GM12891 (cell line): Measurements from ENCODE around the gene ADAMTSL1.

ENCODE experiments used
- PAX5 ChIP-seq: IDR thresholded peaks from 2 replicates; pipeline ENCODE4 v1.6.1; 2011; ENCODE audit warnings: low read length, moderate library complexity, mild to moderate bottlenecking; ENCODE audit not compliant: insufficient read depth, severe bottlenecking
- POLR2A ChIP-seq: IDR thresholded peaks from 2 replicates; pipeline ENCODE4 v1.6.1; 2011; ENCODE audit warnings: low read depth, low read length, control low read depth
- POLR2AphosphoS5 ChIP-seq: IDR thresholded peaks from 2 replicates; pipeline ENCODE4 v1.6.1; 2011; ENCODE audit warnings: low read depth, low read length, control low read depth
- POU2F2 ChIP-seq: IDR thresholded peaks from 2 replicates; pipeline ENCODE4 v1.6.1; 2011; ENCODE audit warnings: low read depth, mild to moderate bottlenecking, control low read depth, low read length, moderate library complexity
- SPI1 ChIP-seq: IDR thresholded peaks from 2 replicates; pipeline ENCODE4 v1.6.1; 2011; ENCODE audit warnings: low read depth, low read length, control low read depth
- TAF1 ChIP-seq: IDR thresholded peaks from 2 replicates; pipeline ENCODE4 v1.6.1; 2011; ENCODE audit warnings: low read depth, low read length, control low read depth

GRCh38 chr9:18564018-18564880 lies 90.3 kb downstream of the ADAMTSL1 start:
- TF ChIP-seq POLR2A (no peak), POLR2AphosphoS5 (no peak), TAF1 (no peak), SPI1 (no peak), PAX5 (no peak), POU2F2 (no peak)
